Esophagus squamous epithelium (tissue), 5 donors: ENCODE measurements around the gene FOXL1. TPM values are rescaled to one million over a fixed set of nuclear protein-coding genes. Genes with fewer than 3 reads are reported as not detected.

Experiments used
- DNase-seq: peaks from one replicate; lab custom pipeline; 2025; lab: John Stamatoyannopoulos, UW
- H3K27ac ChIP-seq, 4 donors: fragments of 200-600 bp; sonication (generic); one replicate each; pipeline ENCODE4 v1.5.1; 2016 to 2019; ENCODE audit warnings: mild to moderate bottlenecking in 1 of 4
- H3K27me3 ChIP-seq, 4 donors: fragments of 200-600 bp; sonication (generic); 1 replicate in 3 of 4; 2 replicates in 1 of 4; pipeline versions ENCODE4 v1.5.1 to v1.6.0; 2017 to 2021; ENCODE audit warnings: antibody characterized with exemption in 1 of 4
- H3K36me3 ChIP-seq, 3 donors: fragments of 200-600 bp; sonication (generic); one replicate each; pipeline ENCODE4 v1.5.1; 2016 to 2019
- H3K4me1 ChIP-seq, 3 donors: fragments of 200-600 bp; sonication (generic); one replicate each; pipeline ENCODE4 v1.5.1; 2017 to 2019
- H3K4me3 ChIP-seq, 4 donors: fragments of 200-600 bp; sonication (generic); 1 replicate in 3 of 4; 2 replicates in 1 of 4; pipeline ENCODE4 v1.5.1; 2016 to 2019; ENCODE audit warnings: mild to moderate bottlenecking in 2 of 4, moderate library complexity in 1 of 4
- H3K9me3 ChIP-seq, 3 donors: fragments of 200-600 bp; sonication (generic); one replicate each; pipeline ENCODE4 v1.5.1; 2016 to 2019
- CTCF ChIP-seq, 6 experiments: fragments of 450-650 bp in 4 of 6; fragments of 200-600 bp in 2 of 6; sonication (generic) in 2 of 6; IDR thresholded peaks; one replicate each; pipeline ENCODE4 v1.5.1; 2016 to 2019; ENCODE audit warnings: antibody characterized with exemption in 6 of 6, mild to moderate bottlenecking in 4 of 6, moderate library complexity in 4 of 6
- POLR2A ChIP-seq, 4 donors: fragments of 450-650 bp; IDR thresholded peaks; one replicate each; pipeline ENCODE4 v1.6.1; 2017; ENCODE audit warnings: antibody characterized with exemption in 4 of 4, mild to moderate bottlenecking in 4 of 4, moderate library complexity in 3 of 4
- WGBS, 2 donors: methylation state at CpG; one replicate each; pipeline ENCODE4 v1.1.5; 2018; 5-methylcytosine and 5-hydroxymethylcytosine counted together
- intact Hi-C: fragments of 100-400 bp; cut with DNase I; formaldehyde crosslinking; loops from one replicate; pipeline ENCODE4 v1.15.0; 2022
- total RNA-seq, 4 donors: library from RNA; depleted of rRNA; stranded (reverse); fragments of >200 nt; gene quantifications; one replicate each; pipeline ENCODE4 v1.1.0, GENCODE V29; 2016
- donor health status: DM: yes; HTN: yes; CAD: no.

Gene FOXL1
- total RNA-seq, 4 donors from 2014 or later = 0.13 to 1.6 (median 0.57) TPM; not detected in 1

DNA sequence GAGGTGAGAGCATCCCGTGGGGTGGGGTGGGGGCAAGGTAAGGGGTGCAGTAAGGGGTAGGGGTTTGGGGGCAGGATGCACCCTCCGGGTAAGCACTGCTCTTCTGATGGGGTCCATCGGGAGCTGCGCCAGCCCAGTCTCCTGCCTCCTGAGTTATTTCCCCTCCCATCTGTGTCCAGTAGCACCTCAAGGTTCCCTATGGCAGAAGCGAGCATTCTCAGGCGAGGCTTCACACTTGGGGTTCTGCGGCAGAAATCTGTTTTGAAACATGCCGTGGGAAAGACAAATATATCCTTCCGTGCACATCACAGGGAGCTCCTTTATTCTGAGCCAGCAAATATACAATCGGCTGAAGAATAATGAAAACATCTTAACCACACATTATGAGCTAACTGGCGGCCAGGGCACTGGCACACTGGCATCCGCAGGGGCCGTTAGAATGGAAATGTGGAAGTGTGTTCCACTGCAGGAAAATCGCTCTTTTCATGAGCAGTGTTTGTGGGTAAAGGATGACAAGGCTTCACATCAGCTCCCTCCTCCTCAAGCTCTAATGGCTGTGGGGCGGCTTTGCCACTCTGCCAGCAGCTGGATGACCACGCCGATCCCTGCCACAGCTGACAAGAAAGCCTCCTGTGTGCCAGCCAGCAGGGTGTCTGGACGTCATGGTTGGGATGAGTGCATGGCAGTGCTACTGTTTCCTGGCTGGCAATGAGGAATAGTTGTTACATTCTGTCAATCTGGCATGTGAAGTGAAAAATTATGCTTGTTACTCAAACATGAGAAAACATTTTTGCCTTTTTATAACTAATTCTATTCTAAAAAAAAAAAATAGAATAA lies 43.4 kb upstream of the FOXL1 start:
- no peak overlapping the region for H3K4me3 ChIP-seq
- 66 to 85% methylated on average over 12 to 17 of the region's 18 CpGs for WGBS, 2 donors
- peaks cover 0 to 16% (median 0%) of the 10 kb centered on the region in 3 donors for H3K4me1 ChIP-seq
- intact Hi-C loops = no loop called here
- no peak for DNase-seq
- H3K9me3 ChIP-seq = no peaks in the 10 kb centered on the region
- no peaks in the 10 kb centered on the region for H3K27me3 ChIP-seq
- TF ChIP-seq CTCF (IDR thresholded peaks at IDR 0.05) (no peak), POLR2A (IDR thresholded peaks at IDR 0.05) (no peak)
- peaks cover 5 to 85% (median 16%) of the 10 kb centered on the region in 3 donors for H3K36me3 ChIP-seq
- no peak overlapping the region for H3K27ac ChIP-seq

- WGBS, 2 donors = 94 to 96% methylated on average over 17 of the region's 17 CpGs
- H3K27ac ChIP-seq = no peak overlapping the region
- peaks cover 6 to 95% (median 30%) of the 10 kb centered on the region in 3 donors for H3K36me3 ChIP-seq
- intact Hi-C loops = no loop called here
- H3K27me3 ChIP-seq = no peaks in the 10 kb centered on the region
- TF ChIP-seq POLR2A (IDR thresholded peaks at IDR 0.05) (no peak), CTCF (IDR thresholded peaks at IDR 0.05) (no peak)
- H3K9me3 ChIP-seq = no peaks in the 10 kb centered on the region
- no peak for DNase-seq
- no peak overlapping the region for H3K4me3 ChIP-seq
- peaks cover 0 to under 1% (median 0%) of the 10 kb centered on the region in 3 donors for H3K4me1 ChIP-seq
These were observed 41.7 kb upstream of the FOXL1 start for GRCh38 chr16:86536621-86537020.

DNA sequence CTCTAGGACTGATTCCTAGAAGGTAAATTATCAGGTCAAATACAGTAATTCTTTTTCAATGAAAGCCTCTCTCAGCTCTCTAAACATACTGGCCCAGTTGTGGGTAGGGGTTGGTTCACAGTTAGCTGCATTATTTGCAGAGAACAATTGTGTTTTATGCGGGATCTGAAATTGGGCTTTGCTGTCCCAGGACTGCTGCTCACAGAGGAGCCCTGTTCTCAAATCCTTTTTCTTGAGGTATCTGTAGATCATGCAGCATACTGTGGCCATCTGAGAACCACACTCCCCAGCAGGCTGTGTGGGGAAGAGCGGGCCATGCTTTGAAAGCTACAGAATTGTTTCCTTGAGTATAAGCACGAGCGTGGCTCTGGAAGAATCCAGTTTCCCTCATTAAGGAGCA lies 40.9 kb upstream of the FOXL1 start:
- H3K4me1 ChIP-seq = no peaks in the 10 kb centered on the region
- H3K4me3 ChIP-seq = no peak overlapping the region
- H3K36me3 ChIP-seq = peaks cover 9 to 95% (median 31%) of the 10 kb centered on the region in 3 donors
- intact Hi-C loops = no loop called here
- H3K27me3 ChIP-seq = no peaks in the 10 kb centered on the region
- 90 to 93% methylated on average over 2 to 3 of the region's 4 CpGs for WGBS, 2 donors
- DNase-seq = no peak
- no peaks in the 10 kb centered on the region for H3K9me3 ChIP-seq
- TF ChIP-seq POLR2A (IDR thresholded peaks at IDR 0.05) (no peak), CTCF (IDR thresholded peaks at IDR 0.05) (no peak)
- H3K27ac ChIP-seq = no peak overlapping the region

DNA sequence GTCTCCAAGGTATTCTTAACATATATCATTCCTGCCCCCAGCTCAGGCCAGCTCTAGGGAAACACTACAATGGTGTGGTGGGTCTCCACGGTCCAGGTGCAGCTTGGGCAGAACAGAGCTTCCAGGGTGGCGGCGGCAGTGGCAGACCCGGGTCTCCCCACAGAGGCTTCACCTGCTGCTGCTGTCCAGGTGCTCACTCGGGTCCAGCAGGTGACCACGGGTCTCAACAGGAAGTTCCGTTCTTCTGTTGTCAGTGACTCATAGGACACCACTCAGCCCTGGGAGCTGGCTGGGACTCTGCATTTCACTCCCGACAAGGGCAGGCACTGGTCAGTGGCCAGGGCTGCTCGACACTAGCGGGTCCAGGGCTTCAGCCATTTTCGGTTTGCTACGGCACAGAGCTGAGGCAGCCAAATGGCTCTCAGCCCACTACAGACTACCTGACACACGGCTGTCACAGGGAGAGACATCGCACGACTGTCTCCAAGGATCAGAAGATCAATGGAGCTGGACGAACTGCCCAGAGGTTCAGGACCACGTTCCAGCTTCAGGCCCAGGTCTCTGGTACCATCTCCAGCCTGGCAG lies 40.1 kb upstream of the FOXL1 start:
- Histone ChIP-seq H3K4me1 (no peaks in the 10 kb centered on the region), H3K4me3 (no peak overlapping the region), H3K27me3 (no peaks in the 10 kb centered on the region), H3K27ac (no peak overlapping the region), H3K9me3 (no peaks in the 10 kb centered on the region), H3K36me3 (peaks cover 9 to 95% (median 31%) of the 10 kb centered on the region in 3 donors)
- intact Hi-C loops = no loop called here
- TF ChIP-seq CTCF (IDR thresholded peaks at IDR 0.05) (no peak), POLR2A (IDR thresholded peaks at IDR 0.05) (no peak)
- 86 to 100% methylated on average over 1 to 4 of the region's 17 CpGs for WGBS, 2 donors
- DNase-seq = no peak

DNA sequence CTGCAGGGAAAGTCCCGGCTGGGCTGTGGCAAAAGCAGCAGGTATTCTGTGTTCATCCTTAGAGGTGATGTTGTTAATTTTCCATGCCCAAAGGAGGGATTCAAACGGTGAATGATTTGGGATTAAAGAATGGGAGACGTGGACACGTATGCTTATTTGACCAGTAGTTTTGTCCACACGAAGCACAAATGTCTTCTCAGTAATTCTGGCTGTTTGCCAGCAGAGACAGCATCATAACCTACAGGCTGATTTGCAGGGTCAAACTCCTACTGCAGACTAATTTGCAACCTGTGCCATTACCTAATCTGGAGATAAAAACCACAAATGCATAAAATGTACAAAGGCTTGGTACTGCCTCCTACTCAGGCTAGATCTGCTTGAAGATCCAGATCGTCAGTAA lies 37.5 kb upstream of the FOXL1 start:
- Histone ChIP-seq H3K4me1 (no peaks in the 10 kb centered on the region), H3K27me3 (no peaks in the 10 kb centered on the region), H3K27ac (no peak overlapping the region), H3K9me3 (no peaks in the 10 kb centered on the region), H3K4me3 (no peak overlapping the region), H3K36me3 (peaks cover 14 to 100% (median 31%) of the 10 kb centered on the region in 3 donors)
- DNase-seq = no peak
- intact Hi-C loops = no loop called here
- 72 to 81% methylated on average over 5 to 6 of the region's 6 CpGs for WGBS, 2 donors
- no peak for TF ChIP-seq CTCF (IDR thresholded peaks at IDR 0.05)
- TF ChIP-seq POLR2A (IDR thresholded peaks at IDR 0.05) = no peak
